Peyer's patch (tissue), 4 donors: ENCODE measurements around the gene AIPL1.

Source experiments
- CTCF ChIP-seq, 6 experiments: fragments of 450-650 bp in 4 of 6; fragments of 200-600 bp in 2 of 6; sonication (generic) in 1 of 6; IDR thresholded peaks; one replicate each; pipeline ENCODE4 v1.5.1; 2017 to 2019; ENCODE audit warnings: antibody characterized with exemption in 6 of 6, mild to moderate bottlenecking in 3 of 6, moderate library complexity in 1 of 6
- POLR2A ChIP-seq, 2 donors: fragments of 450-650 bp; IDR thresholded peaks; one replicate each; pipeline ENCODE4 v1.5.1; 2017; ENCODE audit warnings: antibody characterized with exemption in 2 of 2, mild to moderate bottlenecking in 2 of 2, moderate library complexity in 2 of 2

- TF ChIP-seq CTCF (IDR thresholded peaks at IDR 0.05): no peak
- TF ChIP-seq POLR2A (IDR thresholded peaks at IDR 0.05): no peak
These were observed 27.8 kb upstream of the AIPL1 start for GRCh38 chr17:6462692-6463091.
